Measurements from ENCODE around the gene NNAT.

The NNAT gene

GRCh38 chr20:37490663-37491350, 30.2 kb upstream of the NNAT start:
- no peaks in the 10 kb centered on the region for H3K36me3 ChIP-seq (replicated peaks)
- in situ Hi-C loops (cut with MboI; ENCODE audit: low sequenced_read_pairs) = no loop called here
- H3K27me3 ChIP-seq (ENCODE audit: low read depth) = no peaks in the 10 kb centered on the region
- H3K4me1 ChIP-seq = peaks cover 14% of the 10 kb centered on the region
- H3K4me3 ChIP-seq = no peak overlapping the region
- no peak for DNase-seq (ENCODE audit: low spot score in 2 of 2)
- H3K9me3 ChIP-seq = no peaks in the 10 kb centered on the region

- in situ Hi-C loops (cut with MboI; ENCODE audit: low sequenced_read_pairs) = no loop called here
- Histone ChIP-seq H3K4me1 (peaks cover under 1% of the 10 kb centered on the region; the same call in 1 of the 2 replicates), H3K4me3 (no peak overlapping the region), H3K27me3 (ENCODE audit: low read depth) (no peaks in the 10 kb centered on the region), H3K9me3 (no peaks in the 10 kb centered on the region), H3K36me3 (replicated peaks) (no peaks in the 10 kb centered on the region)
- no peak for DNase-seq (ENCODE audit: low spot score in 2 of 2)
Observed at GRCh38 chr20:37492096-37492625, 28.9 kb upstream of the NNAT start.

- H3K9me3 ChIP-seq = no peaks in the 10 kb centered on the region
- no peaks in the 10 kb centered on the region for H3K36me3 ChIP-seq (replicated peaks)
- H3K27me3 ChIP-seq (ENCODE audit: low read depth) = no peaks in the 10 kb centered on the region
- in situ Hi-C loops (cut with MboI; ENCODE audit: low sequenced_read_pairs) = no loop called here
- DNase-seq (ENCODE audit: low spot score in 2 of 2) = no peak
- no peaks in the 10 kb centered on the region for H3K4me1 ChIP-seq
- no peak overlapping the region for H3K4me3 ChIP-seq
Observed at GRCh38 chr20:37492945-37493344, 28.1 kb upstream of the NNAT start.

GRCh38 chr20:37494301-37494700, 26.7 kb upstream of the NNAT start:
- H3K4me3 ChIP-seq = no peak overlapping the region
- in situ Hi-C loops (cut with MboI; ENCODE audit: low sequenced_read_pairs) = no loop called here
- H3K36me3 ChIP-seq (replicated peaks) = no peaks in the 10 kb centered on the region
- DNase-seq (ENCODE audit: low spot score in 2 of 2) = no peak
- no peaks in the 10 kb centered on the region for H3K9me3 ChIP-seq
- no peaks in the 10 kb centered on the region for H3K4me1 ChIP-seq
- no peaks in the 10 kb centered on the region for H3K27me3 ChIP-seq (ENCODE audit: low read depth)

GRCh38 chr20:37494796-37495195, 26.3 kb upstream of the NNAT start:
- no peaks in the 10 kb centered on the region for H3K9me3 ChIP-seq
- in situ Hi-C loops (cut with MboI; ENCODE audit: low sequenced_read_pairs) = no loop called here
- DNase-seq (ENCODE audit: low spot score in 2 of 2) = no peak
- H3K27me3 ChIP-seq (ENCODE audit: low read depth) = no peaks in the 10 kb centered on the region
- no peaks in the 10 kb centered on the region for H3K4me1 ChIP-seq
- H3K4me3 ChIP-seq = no peak overlapping the region
- no peaks in the 10 kb centered on the region for H3K36me3 ChIP-seq (replicated peaks)

- Histone ChIP-seq H3K36me3 (replicated peaks) (no peaks in the 10 kb centered on the region), H3K4me3 (no peak overlapping the region), H3K4me1 (peaks cover 4% of the 10 kb centered on the region; the same call in 1 of the 2 replicates), H3K27me3 (ENCODE audit: low read depth) (no peaks in the 10 kb centered on the region), H3K9me3 (no peaks in the 10 kb centered on the region)
- DNase-seq (ENCODE audit: low spot score in 2 of 2) = no peak
- in situ Hi-C loops (cut with MboI; ENCODE audit: low sequenced_read_pairs) = no loop called here
Observed at GRCh38 chr20:37498066-37498665, 22.9 kb upstream of the NNAT start.

- DNase-seq (ENCODE audit: low spot score in 2 of 2) = no peak
- in situ Hi-C loops (cut with MboI; ENCODE audit: low sequenced_read_pairs) = no loop called here
Observed at GRCh38 chr20:37500311-37500710, 20.7 kb upstream of the NNAT start.

GRCh38 chr20:37501940-37502339, 19.1 kb upstream of the NNAT start:
- Histone ChIP-seq H3K9me3 (no peaks in the 10 kb centered on the region), H3K4me1 (peaks cover 23% of the 10 kb centered on the region), H3K27me3 (ENCODE audit: low read depth) (no peaks in the 10 kb centered on the region), H3K36me3 (replicated peaks) (no peaks in the 10 kb centered on the region), H3K4me3 (no peak overlapping the region)
- DNase-seq (ENCODE audit: low spot score in 2 of 2) = no peak
- in situ Hi-C loops (cut with MboI; ENCODE audit: low sequenced_read_pairs) = no loop called here

More at GRCh38 chr20:37500311-37500710, 20.7 kb upstream of the NNAT start:
- no peaks in the 10 kb centered on the region for H3K9me3 ChIP-seq
- H3K36me3 ChIP-seq (replicated peaks) = no peaks in the 10 kb centered on the region
- no peak overlapping the region for H3K4me3 ChIP-seq
- H3K27me3 ChIP-seq (ENCODE audit: low read depth) = no peaks in the 10 kb centered on the region
- H3K4me1 ChIP-seq = peaks cover 12% of the 10 kb centered on the region

GRCh38 chr20:37502654-37503053, 18.4 kb upstream of the NNAT start:
- H3K4me3 ChIP-seq = no peak overlapping the region
- no peaks in the 10 kb centered on the region for H3K9me3 ChIP-seq
- DNase-seq (ENCODE audit: low spot score in 2 of 2) = no peak
- no peaks in the 10 kb centered on the region for H3K27me3 ChIP-seq (ENCODE audit: low read depth)
- in situ Hi-C loops (cut with MboI; ENCODE audit: low sequenced_read_pairs) = no loop called here
- H3K36me3 ChIP-seq (replicated peaks) = no peaks in the 10 kb centered on the region
- H3K4me1 ChIP-seq = peaks cover 23% of the 10 kb centered on the region

- no peak for DNase-seq (ENCODE audit: low spot score in 2 of 2)
- H3K4me1 ChIP-seq = peaks cover 23% of the 10 kb centered on the region
- H3K27me3 ChIP-seq (ENCODE audit: low read depth) = no peaks in the 10 kb centered on the region
- in situ Hi-C loops (cut with MboI; ENCODE audit: low sequenced_read_pairs) = no loop called here
- no peak overlapping the region for H3K4me3 ChIP-seq
- H3K9me3 ChIP-seq = no peaks in the 10 kb centered on the region
- no peaks in the 10 kb centered on the region for H3K36me3 ChIP-seq (replicated peaks)
Observed at GRCh38 chr20:37503256-37503927, 17.7 kb upstream of the NNAT start.

GRCh38 chr20:37504404-37505096, 16.5 kb upstream of the NNAT start:
- no peak overlapping the region for H3K4me3 ChIP-seq
- H3K27me3 ChIP-seq (ENCODE audit: low read depth) = no peaks in the 10 kb centered on the region
- in situ Hi-C loops (cut with MboI; ENCODE audit: low sequenced_read_pairs) = no loop called here
- peaks cover 23% of the 10 kb centered on the region for H3K4me1 ChIP-seq
- no peaks in the 10 kb centered on the region for H3K36me3 ChIP-seq (replicated peaks)
- DNase-seq (ENCODE audit: low spot score in 2 of 2) = peak in 1 of 2 experiments; percentile 34
- no peaks in the 10 kb centered on the region for H3K9me3 ChIP-seq

GRCh38 chr20:37505263-37506151, 15.5 kb upstream of the NNAT start:
- peaks cover 23% of the 10 kb centered on the region for H3K4me1 ChIP-seq
- DNase-seq (ENCODE audit: low spot score in 2 of 2) = peak; percentile 72 to 87
- no peaks in the 10 kb centered on the region for H3K36me3 ChIP-seq (replicated peaks)
- no peaks in the 10 kb centered on the region for H3K27me3 ChIP-seq (ENCODE audit: low read depth)
- no peaks in the 10 kb centered on the region for H3K9me3 ChIP-seq
- H3K4me3 ChIP-seq = no peak overlapping the region
- in situ Hi-C loops (cut with MboI; ENCODE audit: low sequenced_read_pairs) = no loop called here

GRCh38 chr20:37506152-37506725, 14.8 kb upstream of the NNAT start:
- H3K36me3 ChIP-seq (replicated peaks) = no peaks in the 10 kb centered on the region

More at GRCh38 chr20:37506152-37506725, 14.8 kb upstream of the NNAT start:
- no peaks in the 10 kb centered on the region for H3K9me3 ChIP-seq
- peaks cover 23% of the 10 kb centered on the region for H3K4me1 ChIP-seq
- H3K27me3 ChIP-seq (ENCODE audit: low read depth) = no peaks in the 10 kb centered on the region
- no peak for DNase-seq (ENCODE audit: low spot score in 2 of 2)
- in situ Hi-C loops (cut with MboI; ENCODE audit: low sequenced_read_pairs) = no loop called here
- no peak overlapping the region for H3K4me3 ChIP-seq

Data from HAP-1 (cell line).